PFSK-1 (cell line): ENCODE data around the gene TUBA4A.

Source experiments
- REST ChIP-seq, 2 experiments: IDR thresholded peaks; 2 replicates each; pipeline versions ENCODE4 v1.6.1 to v1.8.0; 2011 to 2012; ENCODE audit warnings: low read depth in 2 of 2, low read length in 2 of 2, control low read depth in 1 of 2, inconsistent platforms in 1 of 2, mild to moderate bottlenecking in 1 of 2, moderate library complexity in 1 of 2; ENCODE audit not compliant: insufficient read depth in 1 of 2
- SIN3A ChIP-seq: IDR thresholded peaks from 2 replicates; pipeline ENCODE4 v1.6.1; 2012; ENCODE audit warnings: mild to moderate bottlenecking, low read length, moderate library complexity, borderline replicate concordance; ENCODE audit not compliant: insufficient read depth

GRCh38 chr2:219272995-219273394, 19.3 kb upstream of the TUBA4A start:
- TF ChIP-seq REST (IDR thresholded peaks at IDR 0.05; ENCODE audit: insufficient read depth in 1 of 2, low read depth in 2 of 2, low read length in 2 of 2) = no peak
- TF ChIP-seq SIN3A = no peak
